GM15510 (cell line): Measurements from ENCODE around the gene COL18A1.

Experiments
- POLR2A ChIP-seq: IDR thresholded peaks from 3 replicates; pipeline ENCODE4 v1.6.1; 2011; ENCODE audit warnings: borderline replicate concordance; ENCODE audit not compliant: insufficient read length; ENCODE audit errors: extremely low read depth

Gene COL18A1

DNA sequence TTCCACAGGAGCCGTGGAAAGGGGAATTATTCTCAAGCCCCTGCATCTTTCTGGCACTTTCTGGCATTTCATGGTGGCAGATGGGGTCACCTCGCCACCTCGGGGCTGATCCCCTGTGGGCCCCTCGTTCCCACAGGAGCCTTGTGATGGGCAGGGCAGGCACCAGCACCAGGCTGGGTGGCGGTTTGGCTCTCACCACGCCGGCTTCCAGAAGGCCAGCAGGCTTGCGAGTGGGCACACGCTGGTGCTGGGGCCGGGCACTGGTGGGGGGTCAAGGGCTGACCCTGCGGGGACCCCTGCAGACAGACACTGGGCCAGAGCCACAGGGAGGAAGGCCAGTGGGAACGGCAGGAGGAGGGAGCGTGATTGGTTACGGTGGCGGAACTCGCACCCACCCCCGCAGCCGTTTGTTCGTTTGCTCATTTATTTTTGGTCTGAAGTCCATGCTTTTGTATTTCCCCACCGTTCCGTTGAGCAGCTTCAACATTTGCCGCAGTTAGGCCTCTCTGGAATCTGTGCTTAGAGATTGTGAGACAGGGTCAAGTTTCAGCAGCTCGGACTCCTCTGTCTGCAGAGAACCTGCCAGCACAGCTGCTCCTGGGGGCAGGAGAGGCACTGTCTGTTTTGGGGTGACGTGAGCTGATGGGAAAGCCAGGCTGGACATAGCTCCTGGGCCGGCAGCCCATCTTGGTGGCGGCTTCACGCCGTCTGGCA is 5.3 kb downstream of the COL18A1 start:
- TF ChIP-seq POLR2A: no peak

DNA sequence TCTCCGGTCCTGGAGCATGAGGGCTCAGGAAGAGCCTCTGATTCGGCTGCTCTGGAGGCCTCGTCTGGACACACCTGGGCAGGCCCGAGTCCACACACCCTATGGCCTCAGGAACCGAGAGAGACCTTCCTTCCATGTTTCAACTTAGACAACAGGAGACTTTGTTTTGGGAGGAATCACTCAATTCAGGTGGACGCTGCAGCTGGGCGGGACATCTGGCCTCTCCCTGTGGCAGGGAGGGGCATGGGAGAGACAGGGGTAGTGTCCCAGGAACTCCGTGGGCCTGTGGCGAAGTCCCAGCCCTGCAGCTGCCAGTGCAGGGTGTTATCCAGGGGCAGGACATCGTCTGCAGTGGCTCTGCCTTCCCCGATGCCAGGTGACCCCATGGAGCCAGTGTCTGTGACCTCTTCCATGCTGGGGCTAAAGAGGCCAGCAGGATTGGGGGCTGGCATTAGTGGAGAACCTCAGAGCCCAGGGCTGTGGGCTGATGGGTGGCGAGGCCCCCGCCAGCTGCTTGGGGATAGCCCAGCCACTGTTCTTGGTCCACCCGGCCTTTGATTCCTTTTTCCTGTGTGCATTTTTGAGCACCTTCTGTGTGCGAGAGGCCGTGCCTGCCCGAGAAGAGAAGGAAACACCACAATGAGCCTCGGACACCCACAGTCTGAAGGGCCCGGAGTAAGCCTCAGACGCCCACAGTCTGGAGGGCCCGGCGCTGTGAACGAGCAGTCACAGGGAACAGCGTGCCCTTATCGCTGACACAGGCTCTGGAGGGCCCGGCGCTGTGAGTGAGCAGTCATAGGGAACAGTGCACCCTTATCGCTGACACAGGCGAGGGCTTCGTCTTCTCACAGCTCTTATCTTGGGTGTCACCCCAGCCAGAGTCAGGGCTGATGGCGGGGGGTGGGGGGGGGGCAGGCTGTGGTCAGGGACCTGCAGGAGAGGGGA is 6.2 kb downstream of the COL18A1 start:
- no peak for TF ChIP-seq POLR2A

DNA sequence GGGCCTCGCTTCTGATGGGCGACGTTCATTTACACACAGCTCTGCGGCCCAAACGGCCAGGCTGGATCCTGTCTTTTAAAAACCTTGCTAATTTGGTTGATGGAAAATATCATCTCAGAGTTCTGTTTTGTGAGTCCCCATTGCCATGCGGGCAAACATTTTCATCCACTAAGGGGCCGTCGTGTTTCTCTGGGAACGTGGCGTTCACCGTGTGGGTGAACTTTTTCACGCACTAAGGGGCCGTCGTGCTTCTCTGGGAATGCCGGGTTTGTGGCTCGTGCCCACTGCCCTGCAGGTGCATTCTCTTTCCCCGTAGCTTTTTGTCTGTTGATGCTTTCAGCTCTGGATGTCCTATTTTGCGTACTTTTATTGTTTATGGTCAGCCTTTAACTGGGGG is 6.8 kb downstream of the COL18A1 start:
- no peak for TF ChIP-seq POLR2A

DNA sequence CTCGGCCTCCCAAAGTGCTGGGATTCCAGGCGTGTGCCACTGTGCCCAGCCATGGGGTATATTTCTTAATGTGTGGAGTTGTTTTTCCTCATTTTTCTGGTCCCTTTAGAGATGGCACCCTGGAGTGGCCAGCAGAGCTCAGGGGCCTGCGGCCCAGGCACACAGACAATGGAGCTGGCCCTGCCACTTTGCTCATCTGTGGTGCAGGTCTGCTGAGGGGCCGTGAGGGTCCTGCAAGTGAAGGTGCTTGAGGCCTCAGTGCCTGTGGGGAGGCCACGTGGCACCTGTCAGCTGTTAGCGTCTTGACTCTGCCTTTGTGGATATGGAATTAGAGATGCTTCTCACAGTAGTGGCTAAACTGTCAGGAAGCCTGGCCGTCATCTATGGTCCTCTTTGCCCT is 7.5 kb downstream of the COL18A1 start:
- no peak for TF ChIP-seq POLR2A

DNA sequence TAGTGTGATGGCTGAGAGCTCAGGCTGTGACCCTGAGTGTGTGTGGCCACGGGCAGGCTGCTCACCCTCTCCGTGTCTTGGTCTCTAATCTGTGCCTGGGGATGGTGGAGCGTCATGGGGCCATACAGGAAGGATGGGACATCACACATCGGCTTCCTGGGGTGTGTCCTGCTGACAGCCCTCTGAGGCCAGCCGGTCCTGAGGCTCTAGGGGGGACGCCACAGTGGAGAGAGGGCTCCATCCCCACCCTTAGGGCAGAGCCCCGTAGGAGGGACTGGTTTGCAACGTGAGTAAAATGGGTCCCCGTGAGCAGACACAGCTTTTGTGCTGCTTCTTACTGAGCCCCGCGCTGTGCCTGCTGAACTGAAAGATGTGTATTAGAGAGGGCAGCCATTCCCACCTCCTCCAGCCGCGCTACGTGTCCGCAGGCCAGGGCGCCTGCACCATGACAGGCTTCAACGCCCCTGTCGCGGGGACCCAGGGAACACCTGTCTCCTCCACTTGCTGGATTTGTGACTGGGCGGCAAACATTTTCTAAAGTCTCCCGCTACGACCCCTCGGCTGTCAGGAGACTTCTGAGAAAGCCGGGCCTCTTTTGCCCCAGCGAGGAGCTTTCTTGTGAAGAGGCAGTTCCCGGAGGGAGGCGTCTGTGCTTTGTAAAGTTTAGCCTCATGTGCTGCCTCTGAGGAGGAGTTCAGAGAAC is 8.1 kb downstream of the COL18A1 start:
- TF ChIP-seq POLR2A: no peak

DNA sequence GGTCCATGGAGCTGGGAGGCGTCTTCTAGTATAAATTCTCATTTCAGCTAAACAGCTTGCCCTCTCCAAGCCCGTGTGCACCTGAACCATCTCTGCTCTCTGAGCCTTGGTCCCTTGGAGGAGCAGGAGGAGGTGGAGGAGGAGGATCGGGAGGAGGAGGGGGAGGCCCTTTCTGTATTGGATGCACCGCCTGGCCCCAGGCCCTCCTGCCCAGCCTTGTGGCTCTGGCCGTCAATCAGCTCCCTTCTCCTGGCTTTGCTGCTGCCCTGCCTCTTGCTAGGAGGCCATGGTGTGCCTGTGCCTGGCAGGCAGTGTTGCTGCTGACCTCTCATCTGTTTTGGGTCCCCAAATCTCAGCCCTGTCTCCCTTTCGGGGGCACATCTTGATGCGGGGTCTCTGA is 9.0 kb downstream of the COL18A1 start:
- TF ChIP-seq POLR2A: no peak

DNA sequence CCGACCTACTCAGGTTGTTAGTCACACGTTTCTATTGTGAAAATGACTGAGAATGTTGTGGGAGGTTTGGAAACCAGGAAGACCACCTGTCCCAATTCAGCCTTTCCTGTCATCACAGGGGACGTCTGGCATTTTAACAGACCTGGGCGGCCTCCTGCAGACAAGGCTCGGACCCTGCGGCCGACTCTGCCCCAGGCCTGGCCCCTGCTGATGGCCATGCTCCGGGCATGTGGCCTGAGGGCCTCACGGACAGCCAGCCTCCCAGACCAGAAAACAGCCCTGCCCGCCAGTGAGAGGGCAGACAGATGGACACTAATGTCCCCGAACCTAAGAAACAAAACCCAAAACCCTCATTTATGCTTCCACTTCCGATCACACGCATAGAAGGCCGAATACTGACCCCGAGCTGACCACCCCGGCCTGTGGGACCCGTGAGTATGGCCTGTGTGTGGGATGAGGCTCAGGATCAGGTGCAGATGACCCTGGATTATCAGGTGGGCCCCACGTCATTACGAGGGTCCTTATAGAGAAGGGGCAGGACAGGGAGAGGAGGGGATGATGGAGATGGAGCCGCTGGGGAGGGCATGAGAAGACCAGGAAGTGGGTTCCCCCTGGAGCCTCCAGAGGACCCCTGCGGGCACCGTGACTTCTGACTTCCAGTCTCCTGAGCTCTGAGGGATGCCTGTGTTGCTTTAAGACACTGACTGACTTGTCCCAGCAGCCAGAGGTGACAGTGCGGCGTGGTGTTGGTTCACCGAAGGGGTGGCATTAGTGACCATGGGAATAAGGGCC is 9.6 kb downstream of the COL18A1 start:
- TF ChIP-seq POLR2A: no peak

DNA sequence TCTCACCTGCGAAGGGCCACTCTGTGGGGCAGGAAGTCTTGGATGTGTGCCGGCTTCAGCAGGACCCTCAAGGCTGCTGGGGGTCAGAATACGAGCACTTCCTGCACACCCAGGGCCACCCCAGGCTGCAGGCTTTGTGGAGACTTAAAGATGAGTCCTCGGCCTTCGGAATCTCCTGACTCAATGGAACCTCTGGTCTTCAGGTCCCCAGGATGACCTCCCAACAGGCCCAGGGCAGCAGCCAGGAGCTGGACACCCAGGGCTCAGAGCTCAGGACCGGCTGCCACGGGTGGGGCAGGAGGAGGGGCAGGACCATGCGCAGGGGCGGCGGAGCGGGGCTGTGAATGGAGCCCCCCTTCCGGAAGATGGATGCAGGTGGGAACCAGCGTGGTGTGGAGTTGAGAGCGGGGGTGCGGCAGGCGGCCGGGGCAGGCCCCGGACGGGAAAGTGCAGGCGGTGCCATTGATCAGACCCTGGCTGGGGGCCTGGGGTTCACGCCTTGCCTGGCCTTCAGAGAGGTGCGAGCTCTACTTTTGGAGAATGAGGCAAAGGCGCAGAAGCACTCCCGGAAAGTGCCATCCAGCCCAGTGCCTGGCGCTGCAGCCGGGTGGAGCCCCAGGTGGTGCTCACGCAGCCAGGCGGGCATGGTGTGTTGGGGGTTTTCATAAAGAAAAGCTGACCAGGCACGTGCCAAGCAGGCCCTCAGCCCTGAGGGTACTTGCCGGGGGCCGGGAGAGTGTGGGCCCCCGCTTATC is 10.4 kb downstream of the COL18A1 start:
- TF ChIP-seq POLR2A: no peak

DNA sequence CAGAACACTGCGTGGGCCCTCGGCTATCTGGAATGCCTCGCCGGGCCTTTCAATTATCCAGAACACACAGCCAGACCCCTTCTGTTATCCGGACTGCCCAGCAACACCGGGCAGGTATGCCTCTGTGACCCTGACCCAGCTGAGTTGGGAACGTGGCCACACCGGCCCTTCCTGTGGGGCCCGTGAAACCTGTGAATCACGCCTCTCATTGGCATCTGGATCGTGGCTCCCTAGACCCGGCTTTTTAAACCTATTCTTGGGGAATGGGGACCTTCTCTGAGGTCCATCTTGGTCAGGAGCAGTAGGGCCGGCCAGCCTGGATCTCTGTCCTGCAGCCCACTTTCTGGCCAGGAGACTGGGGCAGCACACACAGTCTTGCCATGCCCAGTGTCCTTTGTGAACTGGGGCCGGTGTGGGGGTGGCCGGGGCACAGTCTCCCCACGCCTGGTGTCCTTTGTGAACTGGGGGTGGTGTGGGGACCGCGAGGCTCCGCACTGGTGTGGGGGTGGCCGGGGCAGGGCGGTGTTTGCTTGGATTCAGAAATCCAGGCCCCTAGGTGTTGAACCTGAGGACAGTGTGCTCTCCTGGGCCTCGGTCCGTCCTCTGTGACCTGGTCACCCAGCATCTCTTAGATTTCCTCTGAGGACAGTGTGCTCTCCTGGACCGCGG is 11.1 kb downstream of the COL18A1 start:
- TF ChIP-seq POLR2A: no peak

DNA sequence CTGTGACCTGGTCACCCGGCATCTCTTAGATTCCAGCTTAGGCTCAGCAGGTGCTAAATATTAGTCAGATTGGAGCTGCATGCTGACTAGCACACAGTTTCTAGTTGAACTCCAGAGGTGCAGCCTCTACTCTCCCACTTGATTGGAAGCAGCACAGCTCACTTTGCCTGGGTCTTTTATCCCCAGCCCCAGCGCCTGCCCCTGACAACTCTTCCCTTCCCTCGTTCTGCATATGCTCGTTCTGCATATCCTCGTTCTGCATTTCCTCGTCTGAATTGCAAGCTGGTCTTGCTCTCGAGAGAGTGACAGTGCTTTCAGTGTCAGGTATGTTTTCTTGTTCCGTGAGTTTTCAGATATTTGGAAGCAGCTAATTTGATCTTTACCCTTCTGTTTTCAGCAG is 11.7 kb downstream of the COL18A1 start:
- no peak for TF ChIP-seq POLR2A

DNA sequence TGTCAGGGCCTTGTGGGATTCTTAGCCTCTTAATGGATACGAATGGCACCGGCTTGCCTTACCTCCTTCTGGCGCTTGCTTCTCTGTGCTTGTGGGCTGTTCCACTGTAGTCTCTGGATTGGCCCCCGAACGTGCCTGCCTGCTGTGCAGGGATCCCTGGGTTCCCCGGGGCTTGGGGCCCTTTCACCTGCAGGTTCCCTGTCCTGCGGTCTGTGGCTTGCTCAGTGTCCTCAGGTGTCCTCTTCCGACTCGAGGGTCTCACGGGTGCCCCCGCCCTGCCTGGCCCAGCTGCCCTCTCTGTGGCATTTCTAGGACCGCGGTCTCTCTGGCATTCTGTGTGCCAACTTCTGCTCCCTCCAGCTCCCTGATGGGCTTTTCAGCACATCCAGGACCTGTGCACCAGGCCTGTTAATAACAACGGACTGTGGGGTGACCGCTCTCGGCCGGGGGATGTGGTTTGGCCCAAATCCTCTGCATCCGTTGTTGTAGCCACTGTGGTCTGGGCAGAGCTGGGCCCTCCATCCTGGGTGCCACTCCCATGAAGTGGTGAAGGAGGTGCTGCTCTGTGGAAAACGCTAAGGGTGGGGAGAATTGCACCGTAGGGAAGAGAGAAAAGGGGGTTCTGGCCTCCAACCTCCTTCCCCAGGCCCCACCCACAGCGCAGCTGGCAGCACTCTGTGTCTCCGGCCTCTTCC is 12.4 kb downstream of the COL18A1 start:
- no peak for TF ChIP-seq POLR2A

DNA sequence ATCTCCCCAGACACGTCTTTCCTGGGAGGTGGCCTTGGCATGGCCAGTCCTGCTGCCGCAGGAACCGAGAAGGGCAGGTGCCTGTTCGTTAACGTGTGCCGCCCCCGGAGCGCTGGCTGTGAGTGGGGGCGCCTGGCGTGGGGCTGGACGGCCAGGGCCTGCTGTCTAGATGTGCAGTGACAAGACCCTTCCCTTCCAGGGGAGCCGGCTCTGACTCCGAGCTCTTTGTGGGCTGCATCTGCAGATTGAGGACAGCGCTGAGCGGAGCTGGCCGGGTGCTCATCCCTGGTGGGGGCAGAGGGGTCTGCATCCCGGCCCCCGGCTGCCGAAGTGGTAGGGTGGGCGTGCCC is 13.0 kb downstream of the COL18A1 start:
- no peak for TF ChIP-seq POLR2A
